Sigmoid colon (tissue), 4 donors: ENCODE data around the gene HPCAL1.

Experiments used
- POLR2AphosphoS5 ChIP-seq, 4 donors: sonication (generic); formaldehyde crosslinking; IDR thresholded peaks; one replicate each; pipeline ENCODE4 v1.6.1; 2017; ENCODE audit warnings: antibody characterized with exemption in 4 of 4
- TF ChIP-seq, protein P1 (sequence below), 4 experiments: fragments of 450-650 bp in 3 of 4; fragments of 200-600 bp in 1 of 4; IDR thresholded peaks; one replicate each; pipeline ENCODE4 v1.5.1; 2016 to 2019; ENCODE audit warnings: antibody characterized with exemption in 4 of 4, mild to moderate bottlenecking in 3 of 4, moderate library complexity in 2 of 4

DNA sequence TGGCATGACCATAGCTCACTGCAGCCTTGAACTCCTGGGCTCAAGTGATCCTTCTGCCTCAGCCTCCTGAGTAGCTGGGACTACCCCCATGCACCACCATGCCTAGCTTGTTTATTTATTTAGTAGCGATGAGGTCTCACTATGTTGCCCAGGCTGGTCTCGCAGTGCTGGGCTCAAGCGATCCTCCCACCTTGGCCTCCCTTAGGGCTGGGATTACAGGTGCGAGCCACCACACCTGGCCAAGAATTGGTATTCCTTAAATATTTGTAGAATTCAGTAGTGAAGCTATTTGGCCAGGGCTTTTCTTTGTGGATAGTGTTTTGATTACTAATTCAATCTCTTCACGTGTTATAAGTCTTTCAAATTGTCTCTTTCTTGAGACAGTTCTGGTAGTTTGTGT, 89.4 kb downstream of the HPCAL1 start:
- TF ChIP-seq, protein P1, sequence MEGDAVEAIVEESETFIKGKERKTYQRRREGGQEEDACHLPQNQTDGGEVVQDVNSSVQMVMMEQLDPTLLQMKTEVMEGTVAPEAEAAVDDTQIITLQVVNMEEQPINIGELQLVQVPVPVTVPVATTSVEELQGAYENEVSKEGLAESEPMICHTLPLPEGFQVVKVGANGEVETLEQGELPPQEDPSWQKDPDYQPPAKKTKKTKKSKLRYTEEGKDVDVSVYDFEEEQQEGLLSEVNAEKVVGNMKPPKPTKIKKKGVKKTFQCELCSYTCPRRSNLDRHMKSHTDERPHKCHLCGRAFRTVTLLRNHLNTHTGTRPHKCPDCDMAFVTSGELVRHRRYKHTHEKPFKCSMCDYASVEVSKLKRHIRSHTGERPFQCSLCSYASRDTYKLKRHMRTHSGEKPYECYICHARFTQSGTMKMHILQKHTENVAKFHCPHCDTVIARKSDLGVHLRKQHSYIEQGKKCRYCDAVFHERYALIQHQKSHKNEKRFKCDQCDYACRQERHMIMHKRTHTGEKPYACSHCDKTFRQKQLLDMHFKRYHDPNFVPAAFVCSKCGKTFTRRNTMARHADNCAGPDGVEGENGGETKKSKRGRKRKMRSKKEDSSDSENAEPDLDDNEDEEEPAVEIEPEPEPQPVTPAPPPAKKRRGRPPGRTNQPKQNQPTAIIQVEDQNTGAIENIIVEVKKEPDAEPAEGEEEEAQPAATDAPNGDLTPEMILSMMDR (IDR thresholded peaks at IDR 0.05): no peak
- no peak for TF ChIP-seq POLR2AphosphoS5 (IDR thresholded peaks at IDR 0.05)
